ENCODE data around the gene JAK1. TPM values are rescaled to one million over a fixed set of nuclear protein-coding genes. Genes with fewer than 3 reads are reported as not detected.

JAK1 gene
- total RNA-seq, 1 donor from 2014 or later: 106 TPM

GRCh38 chr1:64867266-64867665, 99.1 kb downstream of the JAK1 start:
- no peak for TF ChIP-seq CTCF (IDR thresholded peaks at IDR 0.05; ENCODE audit: borderline replicate concordance)
- intact Hi-C loops (cut with micrococcal nuclease): no loop called here
- Histone ChIP-seq H3K27me3 (ENCODE audit: low read depth) (no peaks in the 10 kb centered on the region), H3K4me1 (peaks cover 29% of the 10 kb centered on the region), H3K27ac (replicated peaks) (no peak overlapping the region), H3K4me3 (no peak overlapping the region), H3K36me3 (peaks cover 85% of the 10 kb centered on the region), H3K9me3 (replicated peaks) (no peaks in the 10 kb centered on the region)
- no peak for DNase-seq

GRCh38 chr1:64866689-64867088, 99.7 kb downstream of the JAK1 start:
- intact Hi-C loops (cut with micrococcal nuclease): no loop called here

DNA sequence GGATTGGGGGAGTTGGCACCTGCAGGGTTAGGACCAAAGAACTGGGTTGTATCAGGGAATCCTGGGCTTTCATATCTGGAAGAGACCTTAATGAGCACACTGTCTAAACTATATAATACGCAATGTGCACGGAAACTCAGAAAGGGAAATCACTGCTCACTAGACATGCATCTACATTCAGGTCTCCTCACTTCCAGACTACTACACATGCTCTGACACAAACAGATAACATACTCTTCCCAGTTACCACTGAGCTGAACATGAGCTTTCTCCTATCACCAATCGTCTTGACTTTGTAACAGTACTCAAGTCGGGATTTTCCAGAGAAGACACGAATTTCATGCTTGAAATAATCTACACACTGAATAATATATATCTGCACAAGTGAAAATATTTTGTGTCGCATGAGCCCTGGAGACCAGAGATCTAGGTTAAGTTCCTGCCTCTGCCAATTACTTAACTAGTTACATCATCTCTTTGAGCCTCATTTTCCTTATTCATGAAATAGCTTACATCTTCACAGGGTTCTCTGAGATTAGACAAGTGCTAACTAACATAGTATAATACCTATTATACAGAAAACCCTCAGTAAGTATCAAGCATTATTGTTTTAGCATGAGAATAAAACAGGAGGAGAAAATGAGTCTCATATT, 101.1 kb downstream of the JAK1 start:
- no peak for TF ChIP-seq CTCF (IDR thresholded peaks at IDR 0.05; ENCODE audit: borderline replicate concordance)
- peak overlapping the region; percentile 72 for H3K27ac ChIP-seq (replicated peaks)
- peaks cover 65% of the 10 kb centered on the region for H3K36me3 ChIP-seq
- no peak for DNase-seq
- intact Hi-C loops (cut with micrococcal nuclease): no loop called here
- H3K4me3 ChIP-seq: no peak overlapping the region
- H3K4me1 ChIP-seq: peaks cover 32% of the 10 kb centered on the region
- no peaks in the 10 kb centered on the region for H3K27me3 ChIP-seq (ENCODE audit: low read depth)
- no peaks in the 10 kb centered on the region for H3K9me3 ChIP-seq (replicated peaks)

More at GRCh38 chr1:64866689-64867088, 99.7 kb downstream of the JAK1 start:
- no peak for DNase-seq
- Histone ChIP-seq H3K27ac (replicated peaks) (no peak overlapping the region), H3K4me3 (no peak overlapping the region), H3K27me3 (ENCODE audit: low read depth) (no peaks in the 10 kb centered on the region), H3K36me3 (peaks cover 79% of the 10 kb centered on the region), H3K4me1 (peaks cover 32% of the 10 kb centered on the region), H3K9me3 (replicated peaks) (no peaks in the 10 kb centered on the region)
- TF ChIP-seq CTCF (IDR thresholded peaks at IDR 0.05; ENCODE audit: borderline replicate concordance): no peak

GRCh38 chr1:64864018-64864940, 102.1 kb downstream of the JAK1 start:
- TF ChIP-seq CTCF (IDR thresholded peaks at IDR 0.05; ENCODE audit: borderline replicate concordance): no peak
- peak; percentile 65 for DNase-seq
- Histone ChIP-seq H3K4me1 (peaks cover 32% of the 10 kb centered on the region), H3K36me3 (peaks cover 68% of the 10 kb centered on the region), H3K27ac (replicated peaks) (peak overlapping the region; percentile 72), H3K9me3 (replicated peaks) (no peaks in the 10 kb centered on the region), H3K4me3 (no peak overlapping the region), H3K27me3 (ENCODE audit: low read depth) (no peaks in the 10 kb centered on the region)
- intact Hi-C loops (cut with micrococcal nuclease): no loop called here

DNA sequence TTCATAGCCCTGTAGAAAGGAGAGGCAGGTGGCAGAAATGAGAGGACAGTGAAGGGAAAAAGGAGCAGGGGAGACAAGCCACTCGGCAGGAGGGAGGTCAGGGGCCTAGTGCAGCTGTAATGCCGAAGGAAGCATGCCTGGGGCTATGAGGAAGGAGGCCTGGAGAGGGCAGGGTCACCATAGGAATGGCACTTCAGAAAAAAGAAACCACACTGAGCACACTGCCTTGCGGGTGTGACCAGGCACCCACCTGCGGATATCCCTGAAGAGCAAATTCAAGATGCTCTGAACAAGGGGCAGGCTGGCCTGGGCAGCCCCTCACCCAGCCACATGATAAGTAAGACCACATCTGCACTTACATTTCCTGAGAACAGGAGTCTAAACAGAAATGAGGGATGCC, 104.7 kb downstream of the JAK1 start:
- peak; percentile 54 for TF ChIP-seq CTCF (IDR thresholded peaks at IDR 0.05; ENCODE audit: borderline replicate concordance)
- Histone ChIP-seq H3K4me3 (no peak overlapping the region), H3K36me3 (peaks cover 68% of the 10 kb centered on the region), H3K9me3 (replicated peaks) (no peaks in the 10 kb centered on the region), H3K4me1 (peaks cover 29% of the 10 kb centered on the region), H3K27ac (replicated peaks) (no peak overlapping the region), H3K27me3 (ENCODE audit: low read depth) (no peaks in the 10 kb centered on the region)
- intact Hi-C loops (cut with micrococcal nuclease): no loop called here
- DNase-seq: no peak

All from left ventricle myocardium inferior (tissue), 1 donor.